Measurements from ENCODE around the gene DMD.

The DMD gene

DNA sequence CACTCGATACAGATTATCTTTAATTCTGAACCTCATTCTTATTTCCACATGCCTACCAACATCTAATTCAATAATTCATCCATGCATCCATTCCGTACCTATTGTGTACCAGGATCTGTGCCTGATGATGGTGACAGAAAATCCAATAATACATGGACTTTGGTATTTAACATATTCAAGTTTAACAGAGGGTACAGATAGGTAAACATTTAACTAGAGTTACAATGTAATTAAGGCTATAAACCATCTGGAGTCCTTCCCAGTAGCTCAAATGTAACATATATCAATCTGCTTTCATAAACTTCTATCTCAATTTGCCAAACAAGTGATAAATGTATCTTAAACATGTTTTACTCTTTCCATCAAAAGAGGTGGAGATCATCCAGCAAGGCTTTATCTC lies 1578.0 kb downstream of the DMD start:
- Mint-ChIP-seq H3K27ac (no peak overlapping the region), H3K4me1 (no peaks in the 10 kb centered on the region), H3K36me3 (ENCODE audit: low read depth) (no peaks in the 10 kb centered on the region), H3K4me3 (no peak overlapping the region), H3K9me3 (no peaks in the 10 kb centered on the region), H3K27me3 (ENCODE audit: low read depth) (no peaks in the 10 kb centered on the region)
- TF ChIP-seq, protein P1, sequence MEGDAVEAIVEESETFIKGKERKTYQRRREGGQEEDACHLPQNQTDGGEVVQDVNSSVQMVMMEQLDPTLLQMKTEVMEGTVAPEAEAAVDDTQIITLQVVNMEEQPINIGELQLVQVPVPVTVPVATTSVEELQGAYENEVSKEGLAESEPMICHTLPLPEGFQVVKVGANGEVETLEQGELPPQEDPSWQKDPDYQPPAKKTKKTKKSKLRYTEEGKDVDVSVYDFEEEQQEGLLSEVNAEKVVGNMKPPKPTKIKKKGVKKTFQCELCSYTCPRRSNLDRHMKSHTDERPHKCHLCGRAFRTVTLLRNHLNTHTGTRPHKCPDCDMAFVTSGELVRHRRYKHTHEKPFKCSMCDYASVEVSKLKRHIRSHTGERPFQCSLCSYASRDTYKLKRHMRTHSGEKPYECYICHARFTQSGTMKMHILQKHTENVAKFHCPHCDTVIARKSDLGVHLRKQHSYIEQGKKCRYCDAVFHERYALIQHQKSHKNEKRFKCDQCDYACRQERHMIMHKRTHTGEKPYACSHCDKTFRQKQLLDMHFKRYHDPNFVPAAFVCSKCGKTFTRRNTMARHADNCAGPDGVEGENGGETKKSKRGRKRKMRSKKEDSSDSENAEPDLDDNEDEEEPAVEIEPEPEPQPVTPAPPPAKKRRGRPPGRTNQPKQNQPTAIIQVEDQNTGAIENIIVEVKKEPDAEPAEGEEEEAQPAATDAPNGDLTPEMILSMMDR (IDR thresholded peaks at IDR 0.05; ENCODE audit: unreplicated experiment in 3 of 3) = no peak

DNA sequence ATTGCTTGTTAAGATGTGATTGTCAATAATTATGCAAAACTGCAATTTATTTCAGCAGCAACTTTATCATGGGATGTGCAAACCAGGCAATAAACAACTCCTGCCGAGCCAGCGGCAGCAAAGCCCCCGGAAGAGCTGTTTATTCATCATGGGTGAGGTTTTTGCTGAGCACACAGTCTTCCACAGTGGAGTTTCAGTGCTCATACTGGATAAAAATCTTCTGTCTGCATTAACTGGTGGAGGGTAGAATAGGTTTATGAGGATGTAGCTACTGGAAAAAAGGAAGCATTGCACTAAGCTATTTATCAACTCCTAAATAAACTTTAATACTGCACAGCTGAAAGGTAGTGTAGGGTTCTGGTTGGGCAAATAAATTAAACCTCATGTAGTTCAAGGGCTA lies 1582.2 kb downstream of the DMD start:
- H3K4me3 Mint-ChIP-seq = no peak overlapping the region
- no peaks in the 10 kb centered on the region for H3K4me1 Mint-ChIP-seq
- no peaks in the 10 kb centered on the region for H3K36me3 Mint-ChIP-seq (ENCODE audit: low read depth)
- TF ChIP-seq, protein P1 (IDR thresholded peaks at IDR 0.05; ENCODE audit: unreplicated experiment in 3 of 3) = no peak
- no peak overlapping the region for H3K27ac Mint-ChIP-seq
- peaks cover 2% of the 10 kb centered on the region for H3K9me3 Mint-ChIP-seq
- no peaks in the 10 kb centered on the region for H3K27me3 Mint-ChIP-seq (ENCODE audit: low read depth)

DNA sequence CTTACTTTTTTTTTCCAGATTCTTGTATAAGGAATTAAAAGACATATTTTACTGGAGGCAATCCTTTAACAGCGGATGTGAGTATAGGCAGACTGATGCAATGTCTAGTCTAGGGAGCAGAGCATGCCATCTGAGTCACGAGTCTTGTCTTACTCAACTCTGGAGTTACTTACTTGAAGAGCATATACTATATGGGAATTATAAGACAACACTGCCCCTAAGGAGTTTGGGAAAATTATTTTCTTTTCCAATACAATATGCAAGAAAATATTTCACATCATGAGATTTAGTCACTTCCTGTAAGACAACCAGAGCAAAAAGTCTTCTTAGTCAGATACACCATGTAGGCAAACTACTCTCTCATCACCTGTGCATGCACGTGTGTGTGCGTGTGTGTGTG lies 1602.2 kb downstream of the DMD start:
- Mint-ChIP-seq H3K36me3 (ENCODE audit: low read depth) (no peaks in the 10 kb centered on the region), H3K27me3 (ENCODE audit: low read depth) (no peaks in the 10 kb centered on the region), H3K27ac (no peak overlapping the region), H3K9me3 (peaks cover 4% of the 10 kb centered on the region), H3K4me1 (no peaks in the 10 kb centered on the region), H3K4me3 (no peak overlapping the region)
- TF ChIP-seq, protein P1 (IDR thresholded peaks at IDR 0.05; ENCODE audit: unreplicated experiment in 3 of 3) = no peak

DNA sequence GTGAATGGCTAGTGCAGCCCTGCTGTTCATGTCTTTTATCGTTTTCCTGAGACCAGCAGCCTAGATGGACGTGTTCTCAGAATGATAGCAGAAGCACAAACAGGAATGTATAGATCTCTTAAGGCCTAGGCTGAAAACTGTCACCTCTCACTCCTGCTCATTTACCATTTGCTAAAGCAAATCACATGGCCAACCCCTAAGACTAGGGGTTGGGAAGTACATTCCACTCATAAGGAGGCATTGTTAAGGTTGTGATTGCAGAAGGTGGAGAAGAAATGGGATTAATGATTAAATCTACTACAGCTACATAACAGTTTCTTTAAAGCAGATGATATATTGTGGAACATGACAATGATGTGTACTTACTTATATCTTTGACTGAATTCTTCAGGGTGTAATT lies 1602.7 kb downstream of the DMD start:
- Mint-ChIP-seq H3K4me1 (no peaks in the 10 kb centered on the region), H3K27me3 (ENCODE audit: low read depth) (no peaks in the 10 kb centered on the region), H3K36me3 (ENCODE audit: low read depth) (no peaks in the 10 kb centered on the region), H3K4me3 (no peak overlapping the region), H3K27ac (no peak overlapping the region), H3K9me3 (peaks cover 9% of the 10 kb centered on the region)
- TF ChIP-seq, protein P1 (IDR thresholded peaks at IDR 0.05; ENCODE audit: unreplicated experiment in 3 of 3) = no peak

DNA sequence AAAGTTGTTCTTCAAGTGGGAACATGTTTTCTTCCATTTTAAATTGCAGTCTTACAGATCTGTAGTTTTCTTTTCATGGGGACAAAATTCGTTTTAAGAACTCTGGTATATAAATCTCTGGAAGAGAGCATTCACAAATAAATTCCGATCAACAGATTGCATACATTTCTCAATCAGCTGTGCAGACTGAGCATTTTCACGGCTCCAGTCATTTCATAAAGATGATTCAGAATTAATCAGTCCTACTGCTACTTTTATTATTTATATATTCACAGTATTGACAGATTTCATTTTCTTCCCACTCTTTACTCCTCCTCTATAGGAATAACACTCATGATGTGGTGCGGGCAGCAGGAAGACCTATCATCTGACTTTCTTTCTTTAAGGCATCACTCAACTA lies 1604.6 kb downstream of the DMD start:
- TF ChIP-seq, protein P1 (IDR thresholded peaks at IDR 0.05; ENCODE audit: unreplicated experiment in 3 of 3) = no peak
- Mint-ChIP-seq H3K9me3 (peaks cover 13% of the 10 kb centered on the region), H3K4me3 (no peak overlapping the region), H3K4me1 (no peaks in the 10 kb centered on the region), H3K36me3 (ENCODE audit: low read depth) (no peaks in the 10 kb centered on the region), H3K27me3 (ENCODE audit: low read depth) (no peaks in the 10 kb centered on the region), H3K27ac (no peak overlapping the region)

DNA sequence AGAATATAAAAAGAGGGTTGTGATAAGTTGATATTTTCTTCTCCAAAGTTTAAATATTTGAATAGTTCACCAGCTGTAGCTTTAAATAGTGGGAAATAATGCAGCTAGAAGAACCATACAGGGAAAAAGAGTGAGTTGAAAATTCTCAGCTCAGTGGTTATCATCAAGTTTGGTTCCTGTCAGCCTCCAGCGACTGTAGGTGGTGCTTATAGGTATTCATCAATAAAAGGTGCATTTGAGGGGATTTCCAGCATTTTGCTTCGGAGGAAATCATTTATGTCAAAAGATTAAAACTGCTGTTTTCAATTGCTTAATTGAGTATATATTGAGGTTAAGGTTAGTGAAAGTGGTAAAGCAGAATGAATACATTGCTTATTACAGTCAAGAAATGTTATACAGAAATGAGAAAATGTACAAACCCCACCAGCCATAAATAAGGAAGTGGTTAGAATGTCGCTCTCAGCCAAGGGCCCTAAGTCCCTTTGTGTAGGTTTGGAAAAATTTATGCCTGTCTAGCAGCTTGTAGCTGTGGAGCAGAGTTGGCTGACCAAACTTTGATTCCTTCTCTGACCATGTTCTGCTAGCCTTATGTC lies 1606.6 kb downstream of the DMD start:
- H3K9me3 Mint-ChIP-seq = peaks cover 13% of the 10 kb centered on the region
- H3K27me3 Mint-ChIP-seq (ENCODE audit: low read depth) = no peaks in the 10 kb centered on the region
- H3K36me3 Mint-ChIP-seq (ENCODE audit: low read depth) = no peaks in the 10 kb centered on the region
- no peak overlapping the region for H3K4me3 Mint-ChIP-seq
- no peak overlapping the region for H3K27ac Mint-ChIP-seq
- H3K4me1 Mint-ChIP-seq = no peaks in the 10 kb centered on the region
- TF ChIP-seq, protein P1 (IDR thresholded peaks at IDR 0.05; ENCODE audit: unreplicated experiment in 3 of 3) = no peak
